GM23338 (cell line): ENCODE measurements around the gene CDH23. TPM values are rescaled to one million over a fixed set of nuclear protein-coding genes. Genes with fewer than 3 reads are reported as not detected.

Source experiments
- ATAC-seq: fragments of 200-7000 bp; cut with Tn5 transposase; 3 replicates; pipeline ENCODE4 v1.9.1; 2020
- DNase-seq: peaks from one replicate; pipeline ENCODE4 v3.0.0-alpha.2; 2015; ENCODE audit warnings: low spot score
- H2AFZ ChIP-seq: fragments of 200-600 bp; sonication (generic); 2 replicates; pipeline ENCODE4 v1.8.0; 2016; ENCODE audit warnings: antibody characterized with exemption, mild to moderate bottlenecking, moderate library complexity
- H3F3A ChIP-seq: fragments of 200-600 bp; sonication (generic); replicated peaks from 2 replicates; pipeline ENCODE4 v1.8.0; 2017; ENCODE audit warnings: antibody characterized with exemption, mixed run types, low read depth
- H3K27ac ChIP-seq: fragments of 200-600 bp; sonication (generic); 2 replicates; pipeline ENCODE4 v1.6.1; 2016; ENCODE audit warnings: low read depth
- H3K27me3 ChIP-seq: fragments of 200-600 bp; sonication (generic); 2 replicates; pipeline ENCODE4 v1.8.0; 2016; ENCODE audit warnings: mild to moderate bottlenecking, mixed run types, moderate library complexity; ENCODE audit not compliant: insufficient read depth
- H3K36me3 ChIP-seq: fragments of 200-600 bp; sonication (generic); 2 replicates; pipeline ENCODE4 v1.8.0; 2016; ENCODE audit warnings: mild to moderate bottlenecking; ENCODE audit not compliant: insufficient read depth
- H3K4me1 ChIP-seq: fragments of 200-600 bp; sonication (generic); 2 replicates; pipeline ENCODE4 v1.8.0; 2016; ENCODE audit warnings: mild to moderate bottlenecking, moderate library complexity; ENCODE audit not compliant: insufficient read depth
- H3K4me2 ChIP-seq: fragments of 200-600 bp; sonication (generic); 2 replicates; pipeline ENCODE4 v1.7.1; 2017; ENCODE audit warnings: mixed run types
- H3K4me3 ChIP-seq: fragments of 200-600 bp; sonication (generic); 2 replicates; pipeline ENCODE4 v1.6.1; 2016; ENCODE audit warnings: mixed run types
- H3K79me2 ChIP-seq: fragments of 200-600 bp; sonication (generic); replicated peaks from 2 replicates; pipeline ENCODE4 v1.8.0; 2017; ENCODE audit warnings: mild to moderate bottlenecking; ENCODE audit not compliant: insufficient read depth
- H3K9me2 ChIP-seq: fragments of 200-600 bp; sonication (generic); 2 replicates; pipeline ENCODE4 v1.8.0; 2017; ENCODE audit not compliant: insufficient read depth
- H4K20me1 ChIP-seq: fragments of 200-600 bp; sonication (generic); replicated peaks from 2 replicates; pipeline ENCODE4 v1.8.0; 2017; ENCODE audit warnings: mild to moderate bottlenecking; ENCODE audit not compliant: insufficient read depth
- H3K27ac Mint-ChIP-seq: 2 replicates; pipeline ENCODE4 v1.8.0; 2020; ENCODE audit warnings: inconsistent platforms, mild to moderate bottlenecking, moderate library complexity, mixed read lengths
- H3K27me3 Mint-ChIP-seq: 3 replicates; pipeline ENCODE4 v1.8.0; 2022; ENCODE audit warnings: low read depth, mild to moderate bottlenecking, moderate library complexity, mixed read lengths, inconsistent platforms; ENCODE audit not compliant: insufficient read depth, poor library complexity
- H3K36me3 Mint-ChIP-seq: 3 replicates; pipeline ENCODE4 v1.8.0; 2021; ENCODE audit warnings: low read depth, mild to moderate bottlenecking, inconsistent platforms, moderate library complexity, mixed read lengths
- H3K4me1 Mint-ChIP-seq: 3 replicates; pipeline ENCODE4 v1.8.0; 2020; ENCODE audit warnings: mild to moderate bottlenecking, inconsistent platforms, mixed read lengths
- H3K4me3 Mint-ChIP-seq: 3 replicates; pipeline ENCODE4 v1.8.0; 2021; ENCODE audit warnings: moderate library complexity, mild to moderate bottlenecking, inconsistent platforms, mixed read lengths
- H3K9me3 Mint-ChIP-seq: 3 replicates; pipeline ENCODE4 v1.8.0; 2020; ENCODE audit warnings: moderate library complexity, mild to moderate bottlenecking, inconsistent platforms, mixed read lengths
- CREB1 ChIP-seq: fragments of 250-450 bp; sonication (Bioruptor Pico); IDR thresholded peaks from 2 replicates; pipeline ENCODE4 v1.5.0; 2020; ENCODE audit warnings: low read depth, mild to moderate bottlenecking, moderate library complexity
- CTCF ChIP-seq, 2 experiments: fragments of 200-600 bp in 1 of 2; sonication (generic) in 1 of 2; conservative IDR thresholded peaks; 2 replicates each; pipeline versions ENCODE4 v1.5.1 to v1.6.1; 2016 to 2017; ENCODE audit warnings: antibody characterized with exemption in 2 of 2, low read depth in 2 of 2, mild to moderate bottlenecking in 2 of 2, moderate library complexity in 1 of 2
- EZH2 ChIP-seq: fragments of 200-600 bp; sonication (generic); IDR thresholded peaks from one replicate; pipeline ENCODE4 v1.8.0; 2017; ENCODE audit warnings: antibody characterized with exemption, mild to moderate bottlenecking, low read depth; ENCODE audit not compliant: unreplicated experiment
- EZH2phosphoT487 ChIP-seq: fragments of 200-600 bp; sonication (generic); IDR thresholded peaks from one replicate; pipeline ENCODE4 v1.8.1; 2018; ENCODE audit warnings: antibody characterized with exemption; ENCODE audit not compliant: unreplicated experiment
- JUNB ChIP-seq: IDR thresholded peaks from one replicate; pipeline ENCODE4 v1.6.1; 2016; ENCODE audit warnings: antibody characterized with exemption; ENCODE audit not compliant: unreplicated experiment
- NANOG ChIP-seq: IDR thresholded peaks from 2 replicates; pipeline ENCODE4 v1.6.1; 2016; ENCODE audit warnings: antibody characterized with exemption, borderline replicate concordance
- POLR2AphosphoS5 ChIP-seq: IDR thresholded peaks from 2 replicates; pipeline ENCODE4 v1.6.1; 2016; ENCODE audit warnings: antibody characterized with exemption, low read depth
- STAT1 ChIP-seq: IDR thresholded peaks from one replicate; pipeline ENCODE4 v1.6.1; 2016; ENCODE audit warnings: antibody characterized with exemption; ENCODE audit not compliant: unreplicated experiment
- ZNF114 ChIP-seq: fragments of 250-450 bp; sonication (Bioruptor Pico); IDR thresholded peaks from 2 replicates; pipeline ENCODE4 v1.5.0; 2020; ENCODE audit warnings: mild to moderate bottlenecking, moderate library complexity
- ZNF331 ChIP-seq: fragments of 250-450 bp; sonication (Bioruptor Pico); IDR thresholded peaks from 2 replicates; pipeline ENCODE4 v1.5.0; 2020; ENCODE audit warnings: low read depth, mild to moderate bottlenecking, moderate library complexity
- polyA plus RNA-seq: library from polyadenylated mRNA; unstranded; fragments of >200 nt; fragmentation: Nextera tagmentation; extraction: Ambion mirVana; gene quantifications from 2 replicates; pipeline ENCODE4 v1.2.1, GENCODE V29; 2016
- total RNA-seq: library from RNA; depleted of rRNA; stranded (reverse); fragments of >200 nt; shearing (Covaris generic); gene quantifications from 2 replicates; pipeline ENCODE4 v1.2.3, GENCODE V29; 2014
- TF ChIP-seq, protein P1 (sequence below): IDR thresholded peaks from one replicate; pipeline ENCODE4 v1.6.1; 2018; ENCODE audit warnings: antibody characterized with exemption; ENCODE audit not compliant: unreplicated experiment
- TF ChIP-seq, protein P2 (sequence below): IDR thresholded peaks from 2 replicates; pipeline ENCODE4 v1.6.1; 2016; ENCODE audit warnings: antibody characterized with exemption
- TF ChIP-seq, protein P3 (sequence below): fragments of 250-450 bp; sonication (Bioruptor Pico); IDR thresholded peaks from 2 replicates; pipeline ENCODE4 v1.5.0; 2020; ENCODE audit warnings: mild to moderate bottlenecking, moderate library complexity

Gene CDH23
- total and polyA plus RNA-seq, 2 experiments from 2014 or later, result 0.95 to 4.3 TPM

DNA sequence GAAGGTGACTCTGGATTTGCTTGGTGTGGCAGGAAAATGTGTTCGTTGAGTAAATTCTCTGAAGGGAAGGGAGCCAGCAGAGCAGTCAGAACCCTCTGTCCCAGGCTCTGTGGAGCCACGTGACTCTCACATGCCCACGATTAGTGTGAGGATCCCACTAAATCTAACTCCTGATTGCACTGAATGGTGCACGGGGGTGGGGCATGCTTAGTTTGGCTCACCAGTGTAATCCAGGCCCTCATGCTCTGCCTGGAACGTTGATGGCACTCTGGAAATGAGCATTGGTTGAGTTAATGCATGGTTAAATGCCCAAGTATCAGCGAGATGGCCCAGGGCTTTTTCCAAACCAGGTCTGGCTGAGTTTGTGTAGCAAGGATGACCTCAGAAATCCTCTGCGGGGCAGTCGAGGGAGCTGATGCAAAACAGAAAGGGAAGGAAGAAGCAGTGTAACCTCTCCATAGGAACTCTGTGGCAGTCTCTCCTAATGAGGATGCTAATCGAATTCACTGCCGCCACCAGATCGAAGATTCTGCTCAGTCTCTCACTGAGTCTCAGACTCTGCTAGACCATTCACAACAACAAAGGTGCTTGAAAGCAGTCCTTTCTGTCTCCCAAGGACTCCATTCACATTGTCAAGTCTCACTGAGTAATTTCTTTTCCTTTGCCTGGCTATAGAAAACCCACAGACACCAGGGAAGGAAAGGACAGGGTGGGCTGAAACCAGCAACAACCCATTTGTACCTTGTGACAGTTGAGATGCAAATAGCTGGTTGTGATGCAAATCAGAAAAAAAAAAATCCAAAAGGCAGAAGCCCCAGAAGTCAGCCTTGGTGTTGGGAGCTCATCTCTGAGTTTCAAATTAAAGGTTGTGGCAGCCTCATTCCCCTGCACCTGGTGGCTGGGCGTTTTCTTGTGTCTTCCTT, 224.8 kb downstream of the CDH23 start:
- Histone ChIP-seq H3K4me2 (peak overlapping the region; percentile 64), H3F3A (peaks cover 20% of the 10 kb centered on the region), H3K27ac (peak overlapping the region; percentile 78), H3K4me3 (peak overlapping the region; percentile 9), H3K4me1 (peaks cover 48% of the 10 kb centered on the region), H3K9me2 (no peaks in the 10 kb centered on the region), H3K36me3 (no peaks in the 10 kb centered on the region), H2AFZ (peak overlapping the region; percentile 21; the same call in 1 of the 2 replicates), H3K27me3 (no peaks in the 10 kb centered on the region), H4K20me1 (no peaks in the 10 kb centered on the region), H3K79me2 (no peaks in the 10 kb centered on the region)
- DNase-seq (peak; percentile 67), ATAC-seq (peak; percentile 69)
- peaks cover 58% of the 10 kb centered on the region for H3K4me1 Mint-ChIP-seq
- H3K27ac Mint-ChIP-seq, result peak overlapping the region; percentile 98
- peak overlapping the region; percentile 65 for H3K4me3 Mint-ChIP-seq
- H3K27me3 Mint-ChIP-seq, result peaks cover 22% of the 10 kb centered on the region
- peaks cover 14% of the 10 kb centered on the region for H3K36me3 Mint-ChIP-seq
- no peak for TF ChIP-seq ZNF331
- TF ChIP-seq EZH2, result no peak
- TF ChIP-seq POLR2AphosphoS5, result no peak
- no peak for TF ChIP-seq ZNF114 (CRISPR knock-in tag)
- no peak for TF ChIP-seq CREB1 (CRISPR knock-in tag)
- no peak; a peak in 1 of 4 replicates for TF ChIP-seq CTCF (conservative IDR thresholded peaks at IDR 0.05; ENCODE audit: low read depth in 2 of 2)
- no peak for TF ChIP-seq NANOG
- TF ChIP-seq, protein P1, sequence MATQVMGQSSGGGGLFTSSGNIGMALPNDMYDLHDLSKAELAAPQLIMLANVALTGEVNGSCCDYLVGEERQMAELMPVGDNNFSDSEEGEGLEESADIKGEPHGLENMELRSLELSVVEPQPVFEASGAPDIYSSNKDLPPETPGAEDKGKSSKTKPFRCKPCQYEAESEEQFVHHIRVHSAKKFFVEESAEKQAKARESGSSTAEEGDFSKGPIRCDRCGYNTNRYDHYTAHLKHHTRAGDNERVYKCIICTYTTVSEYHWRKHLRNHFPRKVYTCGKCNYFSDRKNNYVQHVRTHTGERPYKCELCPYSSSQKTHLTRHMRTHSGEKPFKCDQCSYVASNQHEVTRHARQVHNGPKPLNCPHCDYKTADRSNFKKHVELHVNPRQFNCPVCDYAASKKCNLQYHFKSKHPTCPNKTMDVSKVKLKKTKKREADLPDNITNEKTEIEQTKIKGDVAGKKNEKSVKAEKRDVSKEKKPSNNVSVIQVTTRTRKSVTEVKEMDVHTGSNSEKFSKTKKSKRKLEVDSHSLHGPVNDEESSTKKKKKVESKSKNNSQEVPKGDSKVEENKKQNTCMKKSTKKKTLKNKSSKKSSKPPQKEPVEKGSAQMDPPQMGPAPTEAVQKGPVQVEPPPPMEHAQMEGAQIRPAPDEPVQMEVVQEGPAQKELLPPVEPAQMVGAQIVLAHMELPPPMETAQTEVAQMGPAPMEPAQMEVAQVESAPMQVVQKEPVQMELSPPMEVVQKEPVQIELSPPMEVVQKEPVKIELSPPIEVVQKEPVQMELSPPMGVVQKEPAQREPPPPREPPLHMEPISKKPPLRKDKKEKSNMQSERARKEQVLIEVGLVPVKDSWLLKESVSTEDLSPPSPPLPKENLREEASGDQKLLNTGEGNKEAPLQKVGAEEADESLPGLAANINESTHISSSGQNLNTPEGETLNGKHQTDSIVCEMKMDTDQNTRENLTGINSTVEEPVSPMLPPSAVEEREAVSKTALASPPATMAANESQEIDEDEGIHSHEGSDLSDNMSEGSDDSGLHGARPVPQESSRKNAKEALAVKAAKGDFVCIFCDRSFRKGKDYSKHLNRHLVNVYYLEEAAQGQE, result no peak
- no peak for TF ChIP-seq STAT1
- TF ChIP-seq, protein P2, sequence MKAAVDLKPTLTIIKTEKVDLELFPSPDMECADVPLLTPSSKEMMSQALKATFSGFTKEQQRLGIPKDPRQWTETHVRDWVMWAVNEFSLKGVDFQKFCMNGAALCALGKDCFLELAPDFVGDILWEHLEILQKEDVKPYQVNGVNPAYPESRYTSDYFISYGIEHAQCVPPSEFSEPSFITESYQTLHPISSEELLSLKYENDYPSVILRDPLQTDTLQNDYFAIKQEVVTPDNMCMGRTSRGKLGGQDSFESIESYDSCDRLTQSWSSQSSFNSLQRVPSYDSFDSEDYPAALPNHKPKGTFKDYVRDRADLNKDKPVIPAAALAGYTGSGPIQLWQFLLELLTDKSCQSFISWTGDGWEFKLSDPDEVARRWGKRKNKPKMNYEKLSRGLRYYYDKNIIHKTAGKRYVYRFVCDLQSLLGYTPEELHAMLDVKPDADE, result no peak
- TF ChIP-seq, protein P3, sequence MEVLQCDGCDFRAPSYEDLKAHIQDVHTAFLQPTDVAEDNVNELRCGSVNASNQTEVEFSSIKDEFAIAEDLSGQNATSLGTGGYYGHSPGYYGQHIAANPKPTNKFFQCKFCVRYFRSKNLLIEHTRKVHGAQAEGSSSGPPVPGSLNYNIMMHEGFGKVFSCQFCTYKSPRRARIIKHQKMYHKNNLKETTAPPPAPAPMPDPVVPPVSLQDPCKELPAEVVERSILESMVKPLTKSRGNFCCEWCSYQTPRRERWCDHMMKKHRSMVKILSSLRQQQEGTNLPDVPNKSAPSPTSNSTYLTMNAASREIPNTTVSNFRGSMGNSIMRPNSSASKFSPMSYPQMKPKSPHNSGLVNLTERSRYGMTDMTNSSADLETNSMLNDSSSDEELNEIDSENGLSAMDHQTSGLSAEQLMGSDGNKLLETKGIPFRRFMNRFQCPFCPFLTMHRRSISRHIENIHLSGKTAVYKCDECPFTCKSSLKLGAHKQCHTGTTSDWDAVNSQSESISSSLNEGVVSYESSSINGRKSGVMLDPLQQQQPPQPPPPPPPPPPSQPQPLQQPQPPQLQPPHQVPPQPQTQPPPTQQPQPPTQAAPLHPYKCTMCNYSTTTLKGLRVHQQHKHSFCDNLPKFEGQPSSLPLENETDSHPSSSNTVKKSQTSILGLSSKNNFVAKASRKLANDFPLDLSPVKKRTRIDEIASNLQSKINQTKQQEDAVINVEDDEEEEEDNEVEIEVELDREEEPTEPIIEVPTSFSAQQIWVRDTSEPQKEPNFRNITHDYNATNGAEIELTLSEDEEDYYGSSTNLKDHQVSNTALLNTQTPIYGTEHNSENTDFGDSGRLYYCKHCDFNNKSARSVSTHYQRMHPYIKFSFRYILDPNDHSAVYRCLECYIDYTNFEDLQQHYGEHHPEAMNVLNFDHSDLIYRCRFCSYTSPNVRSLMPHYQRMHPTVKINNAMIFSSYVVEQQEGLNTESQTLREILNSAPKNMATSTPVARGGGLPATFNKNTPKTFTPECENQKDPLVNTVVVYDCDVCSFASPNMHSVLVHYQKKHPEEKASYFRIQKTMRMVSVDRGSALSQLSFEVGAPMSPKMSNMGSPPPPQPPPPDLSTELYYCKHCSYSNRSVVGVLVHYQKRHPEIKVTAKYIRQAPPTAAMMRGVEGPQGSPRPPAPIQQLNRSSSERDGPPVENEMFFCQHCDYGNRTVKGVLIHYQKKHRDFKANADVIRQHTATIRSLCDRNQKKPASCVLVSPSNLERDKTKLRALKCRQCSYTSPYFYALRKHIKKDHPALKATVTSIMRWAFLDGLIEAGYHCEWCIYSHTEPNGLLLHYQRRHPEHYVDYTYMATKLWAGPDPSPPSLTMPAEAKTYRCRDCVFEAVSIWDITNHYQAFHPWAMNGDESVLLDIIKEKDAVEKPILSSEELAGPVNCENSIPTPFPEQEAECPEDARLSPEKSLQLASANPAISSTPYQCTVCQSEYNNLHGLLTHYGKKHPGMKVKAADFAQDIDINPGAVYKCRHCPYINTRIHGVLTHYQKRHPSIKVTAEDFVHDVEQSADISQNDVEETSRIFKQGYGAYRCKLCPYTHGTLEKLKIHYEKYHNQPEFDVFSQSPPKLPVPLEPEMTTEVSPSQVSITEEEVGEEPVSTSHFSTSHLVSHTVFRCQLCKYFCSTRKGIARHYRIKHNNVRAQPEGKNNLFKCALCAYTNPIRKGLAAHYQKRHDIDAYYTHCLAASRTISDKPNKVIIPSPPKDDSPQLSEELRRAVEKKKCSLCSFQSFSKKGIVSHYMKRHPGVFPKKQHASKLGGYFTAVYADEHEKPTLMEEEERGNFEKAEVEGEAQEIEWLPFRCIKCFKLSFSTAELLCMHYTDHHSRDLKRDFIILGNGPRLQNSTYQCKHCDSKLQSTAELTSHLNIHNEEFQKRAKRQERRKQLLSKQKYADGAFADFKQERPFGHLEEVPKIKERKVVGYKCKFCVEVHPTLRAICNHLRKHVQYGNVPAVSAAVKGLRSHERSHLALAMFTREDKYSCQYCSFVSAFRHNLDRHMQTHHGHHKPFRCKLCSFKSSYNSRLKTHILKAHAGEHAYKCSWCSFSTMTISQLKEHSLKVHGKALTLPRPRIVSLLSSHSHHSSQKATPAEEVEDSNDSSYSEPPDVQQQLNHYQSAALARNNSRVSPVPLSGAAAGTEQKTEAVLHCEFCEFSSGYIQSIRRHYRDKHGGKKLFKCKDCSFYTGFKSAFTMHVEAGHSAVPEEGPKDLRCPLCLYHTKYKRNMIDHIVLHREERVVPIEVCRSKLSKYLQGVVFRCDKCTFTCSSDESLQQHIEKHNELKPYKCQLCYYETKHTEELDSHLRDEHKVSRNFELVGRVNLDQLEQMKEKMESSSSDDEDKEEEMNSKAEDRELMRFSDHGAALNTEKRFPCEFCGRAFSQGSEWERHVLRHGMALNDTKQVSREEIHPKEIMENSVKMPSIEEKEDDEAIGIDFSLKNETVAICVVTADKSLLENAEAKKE (CRISPR knock-in tag), result no peak
- no peak for TF ChIP-seq JUNB
- no peak for TF ChIP-seq EZH2phosphoT487
- H3K9me3 Mint-ChIP-seq, result peaks cover 10% of the 10 kb centered on the region
